Testis (tissue), 3 donors: ENCODE data around the gene ELAC2. TPM values are rescaled to one million over a fixed set of nuclear protein-coding genes. Genes with fewer than 3 reads are reported as not detected.

Source experiments
- polyA plus RNA-seq: library from polyadenylated mRNA; stranded (reverse); fragments of 350-450 nt; fragmentation: Illumina TruSeq; extraction: RNeasy Lipid Tissue Mini Kit (QIAGEN cat#74804); gene quantifications from one replicate; pipeline ENCODE4 v1.2.3, GENCODE V29; 2014; ENCODE audit warnings: low read depth, low replicate concordance; ENCODE audit not compliant: insufficient read depth
- total RNA-seq, 2 donors: library from RNA; depleted of rRNA; stranded (reverse); fragments of >200 nt; gene quantifications; one replicate each; pipeline ENCODE4 v1.2.3, GENCODE V29; 2016

The ELAC2 gene
- total and polyA plus RNA-seq, 3 donors from 2014 or later, result 65.0 to 114 (median 108) TPM

Other genes with a start within 250 kb of the ELAC2 start
- gene ARHGAP44, start 228.5 kb downstream of the ELAC2 start, total RNA-seq, result 10 to 100 TPM; 11.0 to 11.3 TPM
- gene ARHGAP44, start 228.5 kb downstream of the ELAC2 start, polyA plus RNA-seq, result 9.3 TPM